Kidney epithelial cell (primary cell): ENCODE data around the gene FUT6. TPM values are rescaled to one million over a fixed set of nuclear protein-coding genes. Genes with fewer than 3 reads are reported as not detected.
"Not testable (repeated sequence)": the region's sequence is repeated elsewhere in the genome, so short reads cannot be mapped to it uniquely, and the experiment has no call there.

Source experiments
- DNase-seq: peaks from one replicate; pipeline ENCODE4 v3.0.0-alpha.2; 2010; ENCODE audit warnings: low read depth
- H3K27me3 ChIP-seq: 2 replicates; pipeline ENCODE4 v1.6.0; 2011; ENCODE audit warnings: low read length; ENCODE audit not compliant: control insufficient read depth, insufficient read depth
- H3K36me3 ChIP-seq: 2 replicates; pipeline ENCODE4 v1.5.1; 2011; ENCODE audit warnings: low read length; ENCODE audit not compliant: control insufficient read depth, insufficient read depth
- H3K4me3 ChIP-seq: 2 replicates; pipeline ENCODE4 v1.5.1; 2011; ENCODE audit warnings: low read depth, mild to moderate bottlenecking, control low read depth, low read length
- CTCF ChIP-seq: IDR thresholded peaks from 2 replicates; pipeline ENCODE4 v1.5.1; 2011; ENCODE audit warnings: mild to moderate bottlenecking, moderate library complexity, low read length, control low read depth, inconsistent platforms; ENCODE audit not compliant: insufficient read depth, poor library complexity, severe bottlenecking
- total RNA-seq: library from RNA; depleted of rRNA; stranded (reverse); fragments of >200 nt; gene quantifications from 2 replicates; pipeline ENCODE4 v1.2.3, GENCODE V29; 2015

Gene FUT6
- total RNA-seq, 1 donor from 2014 or later, result 0.84 TPM

GRCh38 chr19:5844456-5845433 is 5.2 kb upstream of the FUT6 start:
- DNase-seq, result no peak
- no peak for TF ChIP-seq CTCF
- H3K4me3 ChIP-seq, result no peak overlapping the region
- H3K36me3 ChIP-seq, result no peaks in the 10 kb centered on the region
- H3K27me3 ChIP-seq, result peaks cover 7% of the 10 kb centered on the region

- Histone ChIP-seq H3K4me3 (no peak overlapping the region), H3K36me3 (no peaks in the 10 kb centered on the region), H3K27me3 (peaks cover 4% of the 10 kb centered on the region)
- TF ChIP-seq CTCF, result no peak
- no peak for DNase-seq
These were observed 3.9 kb upstream of the FUT6 start for GRCh38 chr19:5843295-5843927.

GRCh38 chr19:5841735-5842111 is 2.2 kb upstream of the FUT6 start:
- DNase-seq, H3K27me3 ChIP-seq, H3K36me3 ChIP-seq, H3K4me3 ChIP-seq: not testable (repeated sequence)

GRCh38 chr19:5838353-5839064 is 993 bp downstream of the FUT6 start:
- Histone ChIP-seq H3K4me3 (no peak overlapping the region), H3K36me3 (no peaks in the 10 kb centered on the region), H3K27me3 (peaks cover 6% of the 10 kb centered on the region)
- TF ChIP-seq CTCF, result no peak
- DNase-seq, result no peak

GRCh38 chr19:5837761-5838352 is 1.6 kb downstream of the FUT6 start:
- no peak for TF ChIP-seq CTCF
- H3K4me3 ChIP-seq, result no peak overlapping the region
- H3K36me3 ChIP-seq, result no peaks in the 10 kb centered on the region
- peaks cover 6% of the 10 kb centered on the region for H3K27me3 ChIP-seq
- DNase-seq, result no peak

GRCh38 chr19:5832527-5833216 is 6.8 kb downstream of the FUT6 start:
- no peak for DNase-seq
- no peak for TF ChIP-seq CTCF

More at GRCh38 chr19:5832527-5833216, 6.8 kb downstream of the FUT6 start:
- no peaks in the 10 kb centered on the region for H3K36me3 ChIP-seq
- H3K27me3 ChIP-seq, result peaks cover 11% of the 10 kb centered on the region
- no peak overlapping the region for H3K4me3 ChIP-seq
